HepG2 (cell line): ENCODE data around the gene ZMAT2. TPM values are rescaled to one million over a fixed set of nuclear protein-coding genes. Genes with fewer than 3 reads are reported as not detected.
A peak's percentile ranks its signal among the peaks of the same experiment; 100 is the strongest.

Experiments
- BCL6 ChIP-seq: IDR thresholded peaks from 2 replicates; pipeline ENCODE4 v1.6.1; 2016; ENCODE audit warnings: missing genetic modification reagents, missing compliant biosample characterization
- MTA3 ChIP-seq: sonication (generic); formaldehyde crosslinking; IDR thresholded peaks from 2 replicates; pipeline ENCODE4 v1.4.0; 2020; ENCODE audit warnings: missing genetic modification reagents
- NPAS2 ChIP-seq: sonication (generic); formaldehyde crosslinking; IDR thresholded peaks from 2 replicates; pipeline ENCODE4 v1.8.0; 2022; ENCODE audit warnings: mild to moderate bottlenecking, missing genetic modification reagents, borderline replicate concordance
- SALL2 ChIP-seq: sonication (generic); formaldehyde crosslinking; IDR thresholded peaks from 2 replicates; pipeline ENCODE4 v1.8.1; 2023; ENCODE audit warnings: mild to moderate bottlenecking, missing genetic modification reagents, inconsistent platforms
- SMAD1 ChIP-seq: sonication (generic); formaldehyde crosslinking; IDR thresholded peaks from 2 replicates; pipeline ENCODE4 v1.4.0; 2020; ENCODE audit warnings: missing genetic modification reagents, low read depth, mild to moderate bottlenecking, borderline replicate concordance
- ZFP37 ChIP-seq: sonication (generic); formaldehyde crosslinking; IDR thresholded peaks from 2 replicates; pipeline ENCODE4 v1.4.0; 2020; ENCODE audit warnings: missing genetic modification reagents, borderline replicate concordance
- ZFYVE20 ChIP-seq: sonication (generic); formaldehyde crosslinking; IDR thresholded peaks from 2 replicates; pipeline ENCODE4 v1.8.0; 2023; ENCODE audit warnings: low read depth, mild to moderate bottlenecking, moderate library complexity, missing genetic modification reagents, borderline replicate concordance
- ZNF207 ChIP-seq: fragments of 450-650 bp; IDR thresholded peaks from 2 replicates; pipeline ENCODE4 v1.6.1; 2016; ENCODE audit warnings: antibody characterized with exemption, borderline replicate concordance
- ZNF367 ChIP-seq: sonication (generic); formaldehyde crosslinking; IDR thresholded peaks from 2 replicates; pipeline ENCODE4 v1.4.0; 2020; ENCODE audit warnings: missing genetic modification reagents, borderline replicate concordance
- ZNF570 ChIP-seq: sonication (generic); formaldehyde crosslinking; IDR thresholded peaks from 2 replicates; pipeline ENCODE4 v1.4.0; 2020; ENCODE audit warnings: mild to moderate bottlenecking, missing genetic modification reagents, borderline replicate concordance
- ZNF607 ChIP-seq: sonication (generic); formaldehyde crosslinking; IDR thresholded peaks from 2 replicates; pipeline ENCODE4 v1.5.1; 2020; ENCODE audit warnings: missing genetic modification reagents, mild to moderate bottlenecking, borderline replicate concordance
- ZNF678 ChIP-seq: sonication (generic); formaldehyde crosslinking; IDR thresholded peaks from 2 replicates; pipeline ENCODE4 v1.4.0; 2020; ENCODE audit warnings: mild to moderate bottlenecking, missing genetic modification reagents
- ZNF703 ChIP-seq: sonication (generic); formaldehyde crosslinking; IDR thresholded peaks from 2 replicates; pipeline ENCODE4 v1.5.1; 2020; ENCODE audit warnings: missing genetic modification reagents, mild to moderate bottlenecking, moderate library complexity, borderline replicate concordance
- ZNF773 ChIP-seq: sonication (generic); formaldehyde crosslinking; IDR thresholded peaks from 2 replicates; pipeline ENCODE4 v1.4.0; 2020; ENCODE audit warnings: missing genetic modification reagents, borderline replicate concordance
- ZNF879 ChIP-seq: sonication (generic); formaldehyde crosslinking; IDR thresholded peaks from 2 replicates; pipeline ENCODE4 v1.8.1; 2023; ENCODE audit warnings: missing genetic modification reagents
- ZSCAN29 ChIP-seq: sonication (generic); formaldehyde crosslinking; conservative IDR thresholded peaks from 2 replicates; pipeline ENCODE4 v1.4.0; 2020; ENCODE audit warnings: mild to moderate bottlenecking, missing genetic modification reagents
- polyA plus RNA-seq, 8 experiments: library from polyadenylated mRNA; depleted of rRNA in 3 of 8; stranded (reverse) in 7 of 8; unstranded in 1 of 8; fragments of >200 nt; fragmentation: Illumina TruSeq in 4 of 8; extraction: Trizol in 4 of 8; gene quantifications; 2 replicates each; pipeline versions ENCODE4 v1.2.1 to v1.2.3, GENCODE V29; 2011 to 2016; ENCODE audit warnings: low read depth in 4 of 8, missing spikeins in 1 of 8, mixed read lengths in 1 of 8; ENCODE audit not compliant: insufficient read depth in 1 of 8
- total RNA-seq, 5 experiments: library from RNA; depleted of rRNA; stranded (reverse); fragments of >200 nt; fragmentation: Illumina TruSeq; extraction: Trizol; gene quantifications; 2 replicates each; pipeline ENCODE4 v1.2.3, GENCODE V29; 2016; ENCODE audit warnings: low read depth in 1 of 5
- TF ChIP-seq, protein P1 (sequence below): sonication (generic); formaldehyde crosslinking; conservative IDR thresholded peaks from 2 replicates; pipeline ENCODE4 v1.4.0; 2020; ENCODE audit warnings: missing genetic modification reagents
- TF ChIP-seq, protein P2 (sequence below): sonication (generic); formaldehyde crosslinking; IDR thresholded peaks from 2 replicates; pipeline ENCODE4 v1.4.0; 2020; ENCODE audit warnings: missing genetic modification reagents
- TF ChIP-seq, protein P3 (sequence below): sonication (generic); formaldehyde crosslinking; IDR thresholded peaks from 2 replicates; pipeline ENCODE4 v1.5.0; 2020; ENCODE audit warnings: missing genetic modification reagents
- TF ChIP-seq, protein P4 (sequence below): sonication (generic); formaldehyde crosslinking; conservative IDR thresholded peaks from 2 replicates; pipeline ENCODE4 v1.8.0; 2022; ENCODE audit warnings: missing genetic modification reagents

Gene ZMAT2
- total and polyA plus RNA-seq, 2 of the 13 experiments (the other 11 are each of a cell fraction or from before 2014, with no cell fraction given): 35.4 to 92.8 TPM

DNA sequence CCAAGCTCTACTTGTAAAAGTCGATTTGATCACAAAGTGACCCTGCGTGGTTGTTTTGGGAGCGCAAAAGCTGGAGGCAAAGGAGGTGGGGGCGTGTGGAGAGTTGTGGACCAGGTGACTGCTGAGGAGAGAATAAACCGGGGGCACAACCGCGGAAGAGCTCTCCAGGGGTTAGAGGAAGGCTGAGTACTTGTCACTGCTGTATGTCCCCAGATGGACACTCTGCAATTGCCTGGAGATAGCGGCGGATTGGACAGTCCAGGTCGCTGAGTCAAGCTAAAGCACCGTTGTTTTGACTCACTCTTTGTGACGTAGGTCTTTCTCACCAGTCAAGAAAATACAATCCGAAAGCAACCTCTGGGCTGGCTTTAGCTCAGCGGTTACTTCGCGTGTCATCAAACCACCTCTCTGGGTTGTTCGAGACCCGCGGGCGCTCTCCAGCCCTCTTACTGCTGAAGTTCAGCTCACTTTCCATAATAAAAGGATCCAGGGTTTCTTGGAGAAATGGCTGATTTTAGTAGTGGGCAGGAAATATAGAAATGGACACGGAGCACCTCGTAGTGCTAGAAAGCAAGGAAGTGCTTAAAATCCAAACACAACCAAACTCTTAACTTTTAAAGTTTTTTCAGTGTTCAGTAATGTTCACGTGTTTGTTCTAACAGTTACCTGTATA lies 25.7 kb downstream of the ZMAT2 start (continued):
- TF ChIP-seq, protein P1, sequence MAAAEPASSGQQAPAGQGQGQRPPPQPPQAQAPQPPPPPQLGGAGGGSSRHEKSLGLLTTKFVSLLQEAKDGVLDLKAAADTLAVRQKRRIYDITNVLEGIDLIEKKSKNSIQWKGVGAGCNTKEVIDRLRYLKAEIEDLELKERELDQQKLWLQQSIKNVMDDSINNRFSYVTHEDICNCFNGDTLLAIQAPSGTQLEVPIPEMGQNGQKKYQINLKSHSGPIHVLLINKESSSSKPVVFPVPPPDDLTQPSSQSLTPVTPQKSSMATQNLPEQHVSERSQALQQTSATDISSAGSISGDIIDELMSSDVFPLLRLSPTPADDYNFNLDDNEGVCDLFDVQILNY (CRISPR knock-in tag): no peak
- TF ChIP-seq ZFYVE20 (CRISPR knock-in tag) (no peak), SMAD1 (CRISPR knock-in tag) (no peak), ZFP37 (CRISPR knock-in tag) (peak; percentile 35; the same call in 1 of the 2 replicates), MTA3 (CRISPR knock-in tag) (no peak), ZNF678 (CRISPR knock-in tag) (no peak), ZNF879 (CRISPR knock-in tag) (no peak), ZNF773 (CRISPR knock-in tag) (no peak), BCL6 (CRISPR knock-in tag) (peak; percentile 48; the same call in 1 of the 2 replicates), ZSCAN29 (CRISPR knock-in tag) (no peak), ZNF367 (CRISPR knock-in tag) (0 out of 2 replicates have a peak, but pooled peaks have one; percentile 45), SALL2 (CRISPR knock-in tag) (peak; percentile 68), ZNF703 (CRISPR knock-in tag) (no peak), NPAS2 (CRISPR knock-in tag) (no peak), ZNF207 (no peak), ZNF570 (CRISPR knock-in tag) (no peak), ZNF607 (CRISPR knock-in tag) (no peak)
- TF ChIP-seq, protein P2, sequence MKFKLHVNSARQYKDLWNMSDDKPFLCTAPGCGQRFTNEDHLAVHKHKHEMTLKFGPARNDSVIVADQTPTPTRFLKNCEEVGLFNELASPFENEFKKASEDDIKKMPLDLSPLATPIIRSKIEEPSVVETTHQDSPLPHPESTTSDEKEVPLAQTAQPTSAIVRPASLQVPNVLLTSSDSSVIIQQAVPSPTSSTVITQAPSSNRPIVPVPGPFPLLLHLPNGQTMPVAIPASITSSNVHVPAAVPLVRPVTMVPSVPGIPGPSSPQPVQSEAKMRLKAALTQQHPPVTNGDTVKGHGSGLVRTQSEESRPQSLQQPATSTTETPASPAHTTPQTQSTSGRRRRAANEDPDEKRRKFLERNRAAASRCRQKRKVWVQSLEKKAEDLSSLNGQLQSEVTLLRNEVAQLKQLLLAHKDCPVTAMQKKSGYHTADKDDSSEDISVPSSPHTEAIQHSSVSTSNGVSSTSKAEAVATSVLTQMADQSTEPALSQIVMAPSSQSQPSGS (CRISPR knock-in tag): peak; percentile 77
- TF ChIP-seq, protein P3, sequence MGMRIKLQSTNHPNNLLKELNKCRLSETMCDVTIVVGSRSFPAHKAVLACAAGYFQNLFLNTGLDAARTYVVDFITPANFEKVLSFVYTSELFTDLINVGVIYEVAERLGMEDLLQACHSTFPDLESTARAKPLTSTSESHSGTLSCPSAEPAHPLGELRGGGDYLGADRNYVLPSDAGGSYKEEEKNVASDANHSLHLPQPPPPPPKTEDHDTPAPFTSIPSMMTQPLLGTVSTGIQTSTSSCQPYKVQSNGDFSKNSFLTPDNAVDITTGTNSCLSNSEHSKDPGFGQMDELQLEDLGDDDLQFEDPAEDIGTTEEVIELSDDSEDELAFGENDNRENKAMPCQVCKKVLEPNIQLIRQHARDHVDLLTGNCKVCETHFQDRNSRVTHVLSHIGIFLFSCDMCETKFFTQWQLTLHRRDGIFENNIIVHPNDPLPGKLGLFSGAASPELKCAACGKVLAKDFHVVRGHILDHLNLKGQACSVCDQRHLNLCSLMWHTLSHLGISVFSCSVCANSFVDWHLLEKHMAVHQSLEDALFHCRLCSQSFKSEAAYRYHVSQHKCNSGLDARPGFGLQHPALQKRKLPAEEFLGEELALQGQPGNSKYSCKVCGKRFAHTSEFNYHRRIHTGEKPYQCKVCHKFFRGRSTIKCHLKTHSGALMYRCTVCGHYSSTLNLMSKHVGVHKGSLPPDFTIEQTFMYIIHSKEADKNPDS (CRISPR knock-in tag): 0 out of 2 replicates have a peak, but pooled peaks have one; percentile 64
- TF ChIP-seq, protein P4, sequence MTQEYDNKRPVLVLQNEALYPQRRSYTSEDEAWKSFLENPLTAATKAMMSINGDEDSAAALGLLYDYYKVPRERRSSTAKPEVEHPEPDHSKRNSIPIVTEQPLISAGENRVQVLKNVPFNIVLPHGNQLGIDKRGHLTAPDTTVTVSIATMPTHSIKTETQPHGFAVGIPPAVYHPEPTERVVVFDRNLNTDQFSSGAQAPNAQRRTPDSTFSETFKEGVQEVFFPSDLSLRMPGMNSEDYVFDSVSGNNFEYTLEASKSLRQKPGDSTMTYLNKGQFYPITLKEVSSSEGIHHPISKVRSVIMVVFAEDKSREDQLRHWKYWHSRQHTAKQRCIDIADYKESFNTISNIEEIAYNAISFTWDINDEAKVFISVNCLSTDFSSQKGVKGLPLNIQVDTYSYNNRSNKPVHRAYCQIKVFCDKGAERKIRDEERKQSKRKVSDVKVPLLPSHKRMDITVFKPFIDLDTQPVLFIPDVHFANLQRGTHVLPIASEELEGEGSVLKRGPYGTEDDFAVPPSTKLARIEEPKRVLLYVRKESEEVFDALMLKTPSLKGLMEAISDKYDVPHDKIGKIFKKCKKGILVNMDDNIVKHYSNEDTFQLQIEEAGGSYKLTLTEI (CRISPR knock-in tag): no peak
